GM19043 (cell line): Measurements from ENCODE around the gene STAC3.

Experiments
- ATAC-seq: cut with Tn5 transposase; IDR thresholded peaks from one replicate; pipeline ENCODE4 v1.9.1; 2021; ENCODE audit warnings: low read depth; ENCODE audit not compliant: unreplicated experiment

STAC3 gene

GRCh38 chr12:57255916-57256315 is 4.9 kb upstream of the STAC3 start:
- ATAC-seq, result no peak

GRCh38 chr12:57254506-57255280 is 3.7 kb upstream of the STAC3 start:
- no peak for ATAC-seq

GRCh38 chr12:57250541-57250940 is 446 bp downstream of the STAC3 start:
- no peak for ATAC-seq

GRCh38 chr12:57248934-57249742 is 1.8 kb downstream of the STAC3 start:
- no peak for ATAC-seq

GRCh38 chr12:57247041-57247440 is 3.9 kb downstream of the STAC3 start:
- ATAC-seq, result no peak

GRCh38 chr12:57244312-57244696 is 6.7 kb downstream of the STAC3 start:
- no peak for ATAC-seq

- ATAC-seq, result no peak
Observed at GRCh38 chr12:57243521-57244311, 7.3 kb downstream of the STAC3 start.

GRCh38 chr12:57242691-57243454 is 8.1 kb downstream of the STAC3 start:
- no peak for ATAC-seq

GRCh38 chr12:57242329-57242690 is 8.7 kb downstream of the STAC3 start:
- no peak for ATAC-seq

GRCh38 chr12:57241402-57242310 is 9.3 kb downstream of the STAC3 start:
- ATAC-seq, result no peak

- ATAC-seq, result no peak
Observed at GRCh38 chr12:57240926-57241401, 10.0 kb downstream of the STAC3 start.

- ATAC-seq, result no peak
Observed at GRCh38 chr12:57240066-57240921, 10.7 kb downstream of the STAC3 start.

GRCh38 chr12:57239587-57240065 is 11.4 kb downstream of the STAC3 start:
- no peak for ATAC-seq

- peak; percentile 50 for ATAC-seq
Observed at GRCh38 chr12:57238854-57239554, 12.0 kb downstream of the STAC3 start.

- ATAC-seq, result no peak
Observed at GRCh38 chr12:57237932-57238853, 12.8 kb downstream of the STAC3 start.

- ATAC-seq, result no peak
Observed at GRCh38 chr12:57237596-57237931, 13.4 kb downstream of the STAC3 start.
